Measurements from ENCODE around the gene CTNNA1.
"Not testable (repeated sequence)": the region's sequence is repeated elsewhere in the genome, so short reads cannot be mapped to it uniquely, and the experiment has no call there.

The CTNNA1 gene

DNA sequence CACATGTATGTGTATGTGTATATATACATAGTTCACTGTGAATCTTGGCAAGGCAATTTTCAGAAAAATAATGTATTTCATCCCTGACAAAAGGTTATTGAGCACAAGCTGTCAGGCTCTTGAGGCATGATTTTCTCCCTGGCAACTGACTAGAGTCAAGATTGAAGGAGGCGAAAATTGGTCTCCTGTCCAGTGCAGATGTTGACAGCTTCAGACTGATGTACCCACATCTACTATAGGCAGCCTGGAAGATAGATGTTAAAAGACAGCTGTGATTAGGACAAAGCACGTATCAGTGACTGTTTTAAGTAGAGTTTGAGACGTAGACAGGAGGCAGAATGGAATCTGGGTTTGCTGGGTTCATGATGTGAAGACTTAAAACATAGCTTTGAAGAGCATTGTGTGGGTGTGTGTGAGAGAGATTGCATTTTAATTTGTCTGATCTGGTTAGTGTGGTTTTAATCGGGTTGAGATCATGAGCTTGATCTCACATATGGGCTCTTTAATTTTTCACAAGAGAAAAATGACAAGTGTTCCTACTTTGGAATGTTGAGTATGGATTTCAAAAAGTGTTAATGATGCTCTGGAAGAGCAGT, 39.1 kb downstream of the CTNNA1 start:
- CTCF ChIA-PET: interaction anchor here (1.2 to 1.5 kb wide), 2 partner anchors 10 to 1177 kb away, joined by 3 to 4 read pairs; no protein-coding TSS in a partner anchor
- Mint-ChIP-seq H3K4me1 (peaks cover 2% of the 10 kb centered on the region), H3K9me3 (no peaks in the 10 kb centered on the region), H3K27me3 (peaks cover 57% of the 10 kb centered on the region), H3K36me3 (no peaks in the 10 kb centered on the region), H3K27ac (no peak overlapping the region), H3K4me3 (no peak overlapping the region)
- DNase-seq: no peak

DNA sequence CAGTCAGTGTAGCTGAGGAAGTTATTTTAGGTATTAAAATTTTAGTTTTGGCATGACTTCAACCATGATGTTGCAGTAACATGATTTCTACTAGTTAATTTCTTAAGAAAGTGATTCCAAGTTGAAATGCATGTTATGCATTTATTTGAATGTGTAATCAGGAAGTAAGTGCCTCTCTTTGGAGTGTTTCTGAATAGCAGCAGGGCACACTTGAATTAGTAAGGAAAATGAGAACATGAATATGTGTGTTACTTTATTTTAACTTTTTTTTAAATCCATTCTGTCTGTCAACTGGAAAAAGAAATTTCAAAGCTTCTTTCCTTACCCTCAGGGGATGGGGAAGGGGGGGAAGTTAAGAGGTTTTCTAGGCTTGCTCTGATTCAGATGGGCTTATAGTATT, 40.4 kb downstream of the CTNNA1 start:
- peaks cover 2% of the 10 kb centered on the region for H3K4me1 Mint-ChIP-seq
- no peaks in the 10 kb centered on the region for H3K36me3 Mint-ChIP-seq
- no peaks in the 10 kb centered on the region for H3K9me3 Mint-ChIP-seq
- no peak overlapping the region for H3K27ac Mint-ChIP-seq
- H3K27me3 Mint-ChIP-seq: peaks cover 58% of the 10 kb centered on the region
- DNase-seq: no peak
- CTCF ChIA-PET: no interaction called here
- no peak overlapping the region for H3K4me3 Mint-ChIP-seq

DNA sequence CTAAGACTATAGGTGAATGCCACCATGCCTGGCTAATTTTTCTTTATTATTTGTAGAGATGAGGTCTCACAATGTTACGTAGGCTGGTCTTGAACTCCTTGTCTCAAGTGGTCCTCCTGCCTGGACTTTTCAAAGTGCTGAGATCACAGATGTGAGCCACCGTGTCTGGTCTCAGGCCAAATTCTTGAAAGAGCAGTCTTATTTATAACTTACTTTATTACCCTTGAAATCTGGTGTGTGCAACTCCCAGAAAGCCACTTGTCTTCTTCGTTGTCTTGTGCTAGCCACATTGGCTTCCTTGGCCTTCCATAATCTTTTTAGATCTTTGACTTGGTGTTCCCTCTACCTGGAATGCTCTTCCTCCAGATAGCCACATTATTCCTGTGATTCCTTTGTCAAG, 50.1 kb downstream of the CTNNA1 start:
- H3K27me3 Mint-ChIP-seq: peaks cover 18% of the 10 kb centered on the region
- H3K4me1 Mint-ChIP-seq: peaks cover 12% of the 10 kb centered on the region
- no peak overlapping the region for H3K27ac Mint-ChIP-seq
- CTCF ChIA-PET: interaction anchor here (0.6 to 1.1 kb wide), 2 partner anchors 13 to 508 kb away, joined by 3 to 4 read pairs; no protein-coding TSS in a partner anchor
- no peak overlapping the region for H3K4me3 Mint-ChIP-seq
- peaks cover 2% of the 10 kb centered on the region for H3K36me3 Mint-ChIP-seq
- DNase-seq: no peak
- peaks cover 2% of the 10 kb centered on the region for H3K9me3 Mint-ChIP-seq

DNA sequence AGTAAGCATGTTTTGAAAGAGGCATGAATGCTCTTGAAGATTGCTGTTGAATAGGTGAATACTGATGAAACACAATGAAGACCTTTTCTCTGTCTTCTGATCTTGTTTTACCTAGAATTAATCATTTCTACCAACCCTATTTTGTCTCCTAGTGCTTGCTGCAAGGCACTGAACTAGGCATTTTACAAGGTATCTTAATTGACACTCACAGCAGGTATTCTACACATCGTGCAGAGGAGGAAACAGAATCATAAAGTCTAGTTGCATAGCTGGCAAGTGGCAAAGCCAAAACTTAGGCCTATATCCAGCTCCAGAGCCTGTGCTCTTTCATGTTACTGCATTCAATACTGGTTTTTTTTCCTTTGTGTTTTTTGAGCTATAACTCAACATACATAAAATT, 50.7 kb downstream of the CTNNA1 start:
- H3K27me3 Mint-ChIP-seq: peaks cover 17% of the 10 kb centered on the region
- H3K9me3 Mint-ChIP-seq: peaks cover 2% of the 10 kb centered on the region
- no peak for DNase-seq
- H3K27ac Mint-ChIP-seq: no peak overlapping the region
- CTCF ChIA-PET: interaction anchor here (1.4 kb wide), 1 partner anchor 14 kb away, joined by 6 read pairs; no protein-coding TSS in a partner anchor
- peaks cover 2% of the 10 kb centered on the region for H3K36me3 Mint-ChIP-seq
- peaks cover 12% of the 10 kb centered on the region for H3K4me1 Mint-ChIP-seq
- no peak overlapping the region for H3K4me3 Mint-ChIP-seq

DNA sequence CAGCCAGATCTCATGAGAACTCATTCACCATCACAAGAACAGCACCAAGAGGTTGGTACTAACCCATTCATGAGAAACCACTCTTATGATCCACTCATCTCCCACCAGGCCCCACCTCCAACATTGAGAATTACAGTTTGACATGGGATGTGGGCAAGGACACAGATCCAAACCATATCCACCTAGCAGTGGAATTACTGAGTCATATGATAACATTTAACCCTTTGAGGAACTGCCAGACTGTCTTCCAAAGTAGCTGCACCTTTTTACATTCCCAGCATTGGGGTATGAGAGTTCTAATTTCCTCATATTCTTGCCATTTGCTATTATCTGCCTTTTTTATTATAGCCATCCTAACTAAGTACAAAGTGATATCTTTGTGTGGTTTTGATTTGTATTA, 51.9 kb downstream of the CTNNA1 start:
- CTCF ChIA-PET: interaction anchor here (1.4 kb wide), 1 partner anchor 15 kb away, joined by 6 read pairs; no protein-coding TSS in a partner anchor
- no peak for DNase-seq
- peaks cover 2% of the 10 kb centered on the region for H3K9me3 Mint-ChIP-seq

DNA sequence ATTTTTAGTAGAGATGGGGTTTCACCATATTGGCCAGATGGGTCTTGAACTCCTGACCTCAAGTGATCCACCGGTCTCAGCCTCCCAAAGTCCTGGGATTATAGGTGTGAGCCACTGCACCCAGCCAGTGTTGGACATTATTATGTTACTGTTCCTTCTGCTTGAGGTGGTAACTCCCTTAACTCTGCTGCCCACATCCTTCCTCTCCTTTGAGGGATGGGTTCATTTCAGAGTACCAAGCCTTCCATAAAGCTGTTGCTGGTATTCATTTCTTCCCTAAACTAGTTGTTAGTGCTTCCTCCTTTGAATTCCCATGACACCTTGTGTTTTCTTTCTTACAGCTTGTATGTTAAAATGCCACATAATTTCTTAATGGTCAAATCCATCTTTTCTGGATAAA, 54.0 kb downstream of the CTNNA1 start:
- H3K27me3 Mint-ChIP-seq: peaks cover 12% of the 10 kb centered on the region

More for the DNA sequence above, 51.9 kb downstream of the CTNNA1 start:
- no peak overlapping the region for H3K4me3 Mint-ChIP-seq
- peaks cover 12% of the 10 kb centered on the region for H3K4me1 Mint-ChIP-seq
- no peak overlapping the region for H3K27ac Mint-ChIP-seq
- H3K27me3 Mint-ChIP-seq: peaks cover 12% of the 10 kb centered on the region
- H3K36me3 Mint-ChIP-seq: peaks cover 2% of the 10 kb centered on the region

DNA sequence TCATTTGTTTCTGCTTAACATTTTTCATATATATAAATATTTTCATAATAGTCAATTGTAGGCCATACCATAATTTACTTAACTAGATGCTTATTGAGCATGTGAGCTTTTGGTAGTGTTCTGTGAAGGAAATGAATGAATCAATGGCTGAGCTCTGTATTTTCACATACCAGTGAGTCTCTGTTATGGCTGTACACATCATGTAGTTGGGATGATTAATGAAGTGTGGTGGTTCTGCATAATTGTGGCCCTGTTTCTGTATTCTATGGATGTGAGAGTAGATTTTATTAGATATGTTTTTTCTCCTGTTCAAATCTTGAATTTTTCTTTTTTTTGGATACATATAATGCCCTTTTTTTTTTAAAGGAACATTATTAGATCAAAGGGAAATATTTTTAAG, 56.2 kb downstream of the CTNNA1 start:
- Mint-ChIP-seq H3K36me3 (peaks cover 2% of the 10 kb centered on the region), H3K9me3 (no peaks in the 10 kb centered on the region)
- CTCF ChIA-PET: interaction anchor here (1.1 kb wide), 1 partner anchor 15 kb away, joined by 4 read pairs; no protein-coding TSS in a partner anchor

More for the DNA sequence above, 54.0 kb downstream of the CTNNA1 start:
- no peak for DNase-seq
- no peaks in the 10 kb centered on the region for H3K9me3 Mint-ChIP-seq
- no peak overlapping the region for H3K4me3 Mint-ChIP-seq
- CTCF ChIA-PET: interaction anchor here (1.1 kb wide), 1 partner anchor 17 kb away, joined by 3 read pairs; no protein-coding TSS in a partner anchor
- H3K36me3 Mint-ChIP-seq: peaks cover 2% of the 10 kb centered on the region
- no peak overlapping the region for H3K27ac Mint-ChIP-seq
- H3K4me1 Mint-ChIP-seq: peaks cover 12% of the 10 kb centered on the region

DNA sequence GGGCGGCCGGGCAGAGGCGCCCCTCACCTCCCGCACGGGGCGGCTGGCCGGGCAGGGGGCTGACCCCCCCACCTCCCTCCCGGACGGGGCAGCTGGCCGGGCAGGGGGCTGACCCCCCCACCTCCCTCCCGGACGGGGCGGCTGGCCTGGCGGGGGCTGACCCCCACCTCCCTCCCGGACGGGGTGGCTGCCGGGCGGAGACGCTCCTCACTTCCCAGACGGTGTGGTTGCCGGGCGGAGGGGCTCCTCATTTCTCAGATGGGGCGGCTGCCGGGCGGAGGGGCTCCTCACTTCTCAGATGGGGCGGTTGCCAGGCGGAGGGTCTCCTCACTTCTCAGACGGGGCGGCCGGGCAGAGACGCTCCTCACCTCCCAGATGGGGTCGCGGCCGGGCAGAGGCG, 57.6 kb downstream of the CTNNA1 start:
- H3K36me3 Mint-ChIP-seq, H3K27me3 Mint-ChIP-seq, CTCF ChIA-PET, H3K4me3 Mint-ChIP-seq, DNase-seq, H3K27ac Mint-ChIP-seq, H3K9me3 Mint-ChIP-seq: not testable (repeated sequence)
- peaks cover 12% of the 10 kb centered on the region for H3K4me1 Mint-ChIP-seq

More for the DNA sequence above, 56.2 kb downstream of the CTNNA1 start:
- H3K4me3 Mint-ChIP-seq: no peak overlapping the region
- H3K27ac Mint-ChIP-seq: no peak overlapping the region
- H3K27me3 Mint-ChIP-seq: peaks cover 8% of the 10 kb centered on the region
- DNase-seq: no peak
- peaks cover 12% of the 10 kb centered on the region for H3K4me1 Mint-ChIP-seq

DNA sequence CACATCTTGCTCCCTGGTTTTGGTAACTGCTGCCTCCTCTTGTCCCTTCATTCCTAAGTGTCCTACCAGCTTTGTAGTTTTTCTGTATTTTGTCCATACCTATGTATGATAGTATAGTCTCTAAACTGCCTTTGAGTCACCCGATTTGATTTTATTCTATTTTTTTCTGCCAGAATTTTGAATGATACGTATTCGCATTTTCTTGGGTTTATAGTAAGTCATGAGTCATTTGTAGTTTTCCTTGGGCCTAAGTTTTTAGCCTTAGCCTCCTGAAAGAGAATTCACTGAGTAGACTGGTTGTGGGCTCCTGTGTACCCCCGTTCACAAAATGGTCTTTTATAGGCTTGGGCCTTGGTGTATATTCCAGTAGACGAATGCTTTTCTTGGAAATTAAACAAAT, 62.3 kb downstream of the CTNNA1 start:
- peaks cover 22% of the 10 kb centered on the region for H3K27me3 Mint-ChIP-seq
- no peaks in the 10 kb centered on the region for H3K9me3 Mint-ChIP-seq
- no peak overlapping the region for H3K4me3 Mint-ChIP-seq
- no peak for DNase-seq
- no peak overlapping the region for H3K27ac Mint-ChIP-seq
- CTCF ChIA-PET: no interaction called here
- no peaks in the 10 kb centered on the region for H3K4me1 Mint-ChIP-seq
- no peaks in the 10 kb centered on the region for H3K36me3 Mint-ChIP-seq

DNA sequence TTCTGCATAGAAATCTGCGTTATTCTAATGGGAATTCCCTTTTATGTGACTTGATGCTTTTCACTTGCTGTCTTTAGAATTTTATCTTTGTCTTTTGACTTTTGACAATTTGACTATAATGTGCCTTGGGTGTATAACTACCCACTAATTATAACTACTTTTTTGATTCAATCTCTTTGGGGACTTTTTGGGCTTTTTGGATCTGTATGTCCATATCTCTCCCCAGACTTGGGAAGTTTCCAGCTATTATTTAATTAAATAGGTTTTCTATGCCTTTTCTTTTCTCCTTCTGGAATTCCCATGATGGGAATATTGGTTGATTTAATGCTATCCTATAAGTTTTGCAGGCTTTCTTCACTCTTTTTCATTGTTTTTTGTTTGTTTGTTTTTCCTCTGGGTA, 64.0 kb downstream of the CTNNA1 start:
- Mint-ChIP-seq H3K4me1 (no peaks in the 10 kb centered on the region), H3K27me3 (peaks cover 22% of the 10 kb centered on the region), H3K9me3 (no peaks in the 10 kb centered on the region), H3K36me3 (no peaks in the 10 kb centered on the region), H3K4me3 (no peak overlapping the region), H3K27ac (no peak overlapping the region)
- CTCF ChIA-PET: interaction anchor here (1.0 kb wide), 1 partner anchor 8 kb away, joined by 3 read pairs; no protein-coding TSS in a partner anchor
- no peak for DNase-seq

DNA sequence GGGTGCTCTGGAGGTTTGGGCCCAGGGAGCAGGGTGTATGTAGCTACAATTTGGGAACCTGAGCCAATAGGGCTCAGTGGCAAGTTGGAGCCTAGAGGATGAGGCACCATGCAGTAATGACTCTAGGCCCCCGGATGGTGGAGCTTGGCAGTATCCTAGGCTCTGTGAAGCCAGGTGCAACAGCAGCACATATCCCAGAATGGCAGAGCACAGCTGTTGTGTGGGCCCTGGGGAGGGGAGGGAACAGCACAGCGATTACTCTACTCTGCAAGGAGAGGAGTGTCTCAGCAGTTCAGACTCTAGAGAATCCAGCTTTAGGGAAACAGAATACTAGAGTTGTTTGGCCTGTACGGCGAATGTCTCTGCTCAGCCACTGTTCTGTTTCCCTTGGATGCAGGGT, 65.9 kb downstream of the CTNNA1 start:
- H3K27ac Mint-ChIP-seq: no peak overlapping the region
- DNase-seq: no peak
- H3K27me3 Mint-ChIP-seq: peaks cover 18% of the 10 kb centered on the region
- no peaks in the 10 kb centered on the region for H3K4me1 Mint-ChIP-seq
- CTCF ChIA-PET: interaction anchor here (1.3 kb wide), 1 partner anchor 29 kb away, joined by 3 read pairs; no protein-coding TSS in a partner anchor
- no peaks in the 10 kb centered on the region for H3K36me3 Mint-ChIP-seq
- H3K4me3 Mint-ChIP-seq: no peak overlapping the region
- no peaks in the 10 kb centered on the region for H3K9me3 Mint-ChIP-seq

DNA sequence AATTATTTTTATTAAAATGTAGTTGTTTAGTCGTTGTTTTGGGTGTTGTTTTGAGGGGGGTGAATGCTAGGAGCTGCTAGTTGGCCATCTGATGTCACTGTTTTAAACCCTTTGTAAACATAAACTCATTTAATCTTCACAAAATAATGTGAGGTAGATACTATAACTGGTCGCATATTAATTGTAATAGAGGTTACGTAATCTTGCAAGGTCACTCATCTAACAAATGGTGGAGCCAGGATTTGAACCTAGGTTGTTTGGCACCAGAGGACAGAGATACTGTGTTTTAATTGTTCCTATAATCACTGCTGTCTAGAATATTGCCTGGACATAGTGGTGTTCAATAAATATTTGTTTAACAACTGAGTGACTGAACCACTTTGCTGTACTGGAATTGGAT, 67.5 kb downstream of the CTNNA1 start:
- Mint-ChIP-seq H3K4me1 (no peaks in the 10 kb centered on the region), H3K9me3 (no peaks in the 10 kb centered on the region), H3K27ac (no peak overlapping the region), H3K36me3 (no peaks in the 10 kb centered on the region), H3K27me3 (peaks cover 18% of the 10 kb centered on the region), H3K4me3 (no peak overlapping the region)
- CTCF ChIA-PET: no interaction called here
- DNase-seq: no peak

DNA sequence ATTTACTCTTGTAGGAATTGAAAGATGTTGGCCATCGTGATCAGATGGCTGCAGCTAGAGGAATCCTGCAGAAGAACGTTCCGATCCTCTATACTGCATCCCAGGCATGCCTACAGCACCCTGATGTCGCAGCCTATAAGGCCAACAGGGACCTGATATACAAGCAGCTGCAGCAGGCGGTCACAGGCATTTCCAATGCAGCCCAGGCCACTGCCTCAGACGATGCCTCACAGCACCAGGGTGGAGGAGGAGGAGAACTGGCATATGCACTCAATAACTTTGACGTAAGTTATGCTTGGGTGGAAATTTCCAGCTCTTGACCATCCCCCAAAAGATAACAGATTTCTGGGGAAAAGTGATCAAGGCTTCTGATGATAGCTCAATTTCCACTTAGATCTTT, 71.3 kb downstream of the CTNNA1 start:
- no peak for DNase-seq
- H3K4me3 Mint-ChIP-seq: no peak overlapping the region
- H3K4me1 Mint-ChIP-seq: no peaks in the 10 kb centered on the region
- H3K27ac Mint-ChIP-seq: no peak overlapping the region
- H3K27me3 Mint-ChIP-seq: peaks cover 4% of the 10 kb centered on the region
- no peaks in the 10 kb centered on the region for H3K36me3 Mint-ChIP-seq
- H3K9me3 Mint-ChIP-seq: no peaks in the 10 kb centered on the region
- CTCF ChIA-PET: interaction anchor here (0.8 to 2.6 kb wide), 13 partner anchors 10 to 438 kb away, joined by 3 to 9 read pairs (median 4); no protein-coding TSS in a partner anchor

DNA sequence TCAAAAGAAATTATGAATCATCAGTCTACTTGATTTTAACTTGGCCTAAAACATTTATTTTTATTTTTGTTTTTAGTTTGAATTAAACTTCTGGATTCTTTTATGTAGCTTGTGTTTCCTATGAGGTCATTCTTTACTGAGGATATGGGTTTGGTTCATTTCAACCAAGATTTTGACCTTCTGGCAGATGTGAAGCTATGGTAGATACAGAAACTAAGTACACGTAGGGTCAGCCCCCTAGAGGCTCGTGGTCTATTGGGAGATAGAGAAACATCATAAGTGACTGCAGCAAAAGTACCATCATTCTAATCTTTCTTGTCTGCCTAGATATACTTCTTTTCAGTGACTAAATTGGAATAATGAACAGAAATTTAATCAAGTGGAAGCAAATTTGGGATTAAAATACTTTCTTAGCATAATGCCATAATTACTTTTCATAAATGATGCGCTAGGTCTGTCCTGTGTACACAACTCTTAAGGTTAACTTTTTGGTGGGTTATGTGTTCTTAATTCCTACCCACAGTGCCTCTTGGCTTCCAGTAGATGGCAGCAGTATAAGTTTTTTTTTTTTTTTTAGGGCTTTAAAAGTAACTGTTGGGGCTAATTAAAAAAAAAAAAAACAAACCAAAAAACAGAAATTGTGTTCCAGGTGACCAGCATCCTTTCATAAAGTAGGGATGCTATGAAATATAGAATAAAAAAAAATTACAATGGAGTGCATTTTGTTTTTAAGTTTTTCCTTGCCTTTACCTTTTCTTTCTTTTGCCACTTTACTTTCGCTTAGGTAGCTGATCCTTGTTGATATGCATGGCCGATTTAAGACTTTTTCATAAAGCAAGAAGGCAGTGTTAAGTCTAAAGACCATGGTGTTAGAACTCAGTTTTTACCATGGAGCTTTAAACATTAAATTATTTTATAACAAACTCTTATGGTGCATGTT, 72.0 kb downstream of the CTNNA1 start:
- Mint-ChIP-seq H3K27ac (no peak overlapping the region), H3K4me3 (no peak overlapping the region), H3K9me3 (no peaks in the 10 kb centered on the region), H3K36me3 (no peaks in the 10 kb centered on the region), H3K27me3 (peaks cover 5% of the 10 kb centered on the region), H3K4me1 (no peaks in the 10 kb centered on the region)
- CTCF ChIA-PET: interaction anchor here (0.8 to 2.6 kb wide), 21 partner anchors 9 to 442 kb away, joined by 3 to 9 read pairs (median 3); no protein-coding TSS in a partner anchor
- DNase-seq: no peak

All from activated naive CD4-positive, alpha-beta T cell treated with anti-CD3 and anti-CD28 coated beads, Interleukin-2, amount 10 ng/mL, durations not matched to agents 7 days and 5 days (primary cell).